GM21528 (cell line): Measurements from ENCODE around the gene SIPA1L3.
"Not testable (repeated sequence)": the region's sequence is repeated elsewhere in the genome, so short reads cannot be mapped to it uniquely, and the experiment has no call there.

Source experiments
- ATAC-seq: cut with Tn5 transposase; IDR thresholded peaks from one replicate; pipeline ENCODE4 v1.9.1; 2021; ENCODE audit warnings: mild to moderate bottlenecking, moderate library complexity; ENCODE audit not compliant: unreplicated experiment, low FRiP score

SIPA1L3 gene

GRCh38 chr19:37909661-37910199, 2.7 kb downstream of the SIPA1L3 start:
- no peak for ATAC-seq

GRCh38 chr19:37914908-37915307, 7.9 kb downstream of the SIPA1L3 start:
- no peak for ATAC-seq

GRCh38 chr19:37920591-37921450, 13.8 kb downstream of the SIPA1L3 start:
- ATAC-seq = no peak

- ATAC-seq = not testable (repeated sequence)
These were observed 17.6 kb downstream of the SIPA1L3 start for GRCh38 chr19:37924573-37924972.

- no peak for ATAC-seq
These were observed 18.2 kb downstream of the SIPA1L3 start for GRCh38 chr19:37925212-37925611.

- ATAC-seq = no peak
These were observed 19.2 kb downstream of the SIPA1L3 start for GRCh38 chr19:37926255-37926654.

GRCh38 chr19:37926711-37927110, 19.7 kb downstream of the SIPA1L3 start:
- ATAC-seq = no peak

- ATAC-seq = peak; percentile 64
These were observed 21.7 kb downstream of the SIPA1L3 start for GRCh38 chr19:37928527-37929286.

GRCh38 chr19:37929355-37929923, 22.4 kb downstream of the SIPA1L3 start:
- no peak for ATAC-seq

GRCh38 chr19:37930416-37930815, 23.4 kb downstream of the SIPA1L3 start:
- ATAC-seq = no peak

- ATAC-seq = no peak
These were observed 25.1 kb downstream of the SIPA1L3 start for GRCh38 chr19:37931881-37932655.

GRCh38 chr19:37932985-37933936, 26.3 kb downstream of the SIPA1L3 start:
- no peak for ATAC-seq

GRCh38 chr19:37933937-37934358, 26.9 kb downstream of the SIPA1L3 start:
- no peak for ATAC-seq

- no peak for ATAC-seq
These were observed 28.3 kb downstream of the SIPA1L3 start for GRCh38 chr19:37935341-37935740.

GRCh38 chr19:37936166-37936565, 29.2 kb downstream of the SIPA1L3 start:
- no peak for ATAC-seq

- ATAC-seq = no peak
These were observed 29.9 kb downstream of the SIPA1L3 start for GRCh38 chr19:37936886-37937285.

- no peak for ATAC-seq
These were observed 31.3 kb downstream of the SIPA1L3 start for GRCh38 chr19:37938353-37938752.

GRCh38 chr19:37941782-37942515, 34.9 kb downstream of the SIPA1L3 start:
- ATAC-seq = no peak
